GM18517 (cell line): ENCODE measurements around the gene MYOC.
"Not testable (repeated sequence)": the region's sequence is repeated elsewhere in the genome, so short reads cannot be mapped to it uniquely, and the experiment has no call there.

ENCODE experiments used
- ATAC-seq: cut with Tn5 transposase; IDR thresholded peaks from one replicate; pipeline ENCODE4 v1.9.1; 2021; ENCODE audit warnings: mild to moderate bottlenecking, moderate library complexity; ENCODE audit not compliant: unreplicated experiment

The MYOC gene

DNA sequence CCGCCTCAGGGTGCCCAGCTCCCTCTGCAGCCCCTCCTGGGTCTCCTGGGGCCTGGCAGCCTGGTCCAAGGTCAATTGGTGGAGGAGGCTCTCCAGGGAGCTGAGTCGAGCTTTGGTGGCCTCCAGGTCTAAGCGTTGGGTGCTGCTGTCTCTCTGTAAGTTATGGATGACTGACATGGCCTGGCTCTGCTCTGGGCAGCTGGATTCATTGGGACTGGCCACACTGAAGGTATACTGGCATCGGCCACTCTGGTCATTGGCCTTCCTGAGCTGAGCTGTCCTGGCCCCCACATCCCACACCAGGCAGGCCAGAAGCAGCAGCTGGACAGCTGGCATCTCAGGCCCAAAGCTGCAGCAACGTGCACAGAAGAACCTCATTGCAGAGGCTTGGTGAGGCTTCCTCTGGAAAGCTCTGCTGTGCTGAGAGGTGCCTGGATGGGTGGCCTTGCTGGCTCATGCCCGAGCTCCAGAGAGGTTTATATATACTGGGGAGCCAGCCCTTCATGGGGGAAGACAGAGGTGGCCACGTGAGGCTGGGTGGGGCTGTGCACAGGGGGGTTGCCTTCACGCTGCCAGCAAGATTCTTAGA, at the start of gene MYOC:
MYOC (minus strand) TSS at position 455 of the 589 bp plus-strand sequence; CDS start at position 378, 77 bp downstream.
- ATAC-seq, result no peak

GRCh38 chr1:171699531-171699930, 47.0 kb upstream of the MYOC start:
- no peak for ATAC-seq

GRCh38 chr1:171695772-171696171, 43.3 kb upstream of the MYOC start:
- not testable (repeated sequence) for ATAC-seq

DNA sequence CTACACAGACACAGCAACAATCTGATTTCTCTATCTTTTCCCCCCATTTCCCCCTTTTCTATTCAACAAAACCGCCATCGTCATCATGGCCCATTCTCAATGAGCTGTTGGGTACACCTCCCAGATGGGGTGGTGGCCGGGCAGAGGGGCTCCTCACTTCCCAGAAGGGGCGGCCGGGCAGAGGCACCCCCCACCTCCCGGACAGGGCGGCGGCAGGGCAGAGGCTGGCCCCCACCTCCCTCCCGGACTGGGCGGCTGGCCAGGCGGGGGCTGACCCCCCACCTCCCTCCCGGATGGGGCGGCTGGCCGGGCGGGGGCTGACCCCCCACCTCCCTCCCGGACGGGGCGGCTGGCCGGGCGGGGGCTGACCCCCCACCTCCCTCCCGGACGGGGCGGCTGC, 41.1 kb upstream of the MYOC start:
- not testable (repeated sequence) for ATAC-seq

DNA sequence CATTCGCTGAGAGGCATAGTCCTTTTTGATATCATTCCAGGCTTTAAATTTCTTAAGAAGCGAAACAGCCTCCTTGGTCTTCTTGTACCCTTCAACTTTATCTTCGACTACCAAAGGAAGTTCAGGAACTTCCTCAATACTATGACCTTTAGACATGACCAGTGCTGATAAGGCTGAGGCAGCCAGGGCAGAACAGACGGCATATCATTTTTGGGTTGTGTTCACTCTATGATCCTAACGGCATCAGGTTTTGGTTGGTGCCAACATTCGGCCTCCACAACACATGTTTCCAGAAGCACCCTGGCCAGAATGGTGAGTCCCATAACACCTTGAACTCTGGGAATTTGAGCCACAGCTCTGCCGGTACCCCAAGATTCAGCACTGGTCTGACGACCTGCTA, 31.4 kb upstream of the MYOC start:
- no peak for ATAC-seq

- no peak for ATAC-seq
These were observed 27.9 kb upstream of the MYOC start for GRCh38 chr1:171680339-171680738.

GRCh38 chr1:171676823-171677222, 24.3 kb upstream of the MYOC start:
- no peak for ATAC-seq

GRCh38 chr1:171674431-171675405, 22.2 kb upstream of the MYOC start:
- ATAC-seq, result no peak

DNA sequence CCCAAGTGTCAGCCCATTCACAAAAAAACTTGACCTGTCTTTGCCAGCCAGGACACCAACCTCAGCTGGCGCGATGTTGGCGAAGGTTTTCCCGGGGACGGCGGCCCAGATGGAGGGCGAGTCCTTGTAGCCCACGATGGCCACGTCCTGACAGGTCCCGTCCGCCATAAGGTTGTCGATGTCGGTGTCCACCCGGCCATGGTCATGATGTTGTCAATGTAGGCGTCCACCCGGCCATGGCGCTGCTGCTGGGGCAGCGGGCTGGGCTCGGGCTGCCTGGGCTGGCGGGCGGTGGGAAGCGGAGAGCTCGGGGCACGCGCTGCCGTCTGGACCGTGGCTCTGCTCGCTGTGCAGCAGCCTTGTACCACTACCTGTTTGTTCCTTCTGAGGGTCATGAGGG, 18.3 kb upstream of the MYOC start:
- ATAC-seq, result no peak

GRCh38 chr1:171668372-171668771, 15.9 kb upstream of the MYOC start:
- ATAC-seq, result no peak

DNA sequence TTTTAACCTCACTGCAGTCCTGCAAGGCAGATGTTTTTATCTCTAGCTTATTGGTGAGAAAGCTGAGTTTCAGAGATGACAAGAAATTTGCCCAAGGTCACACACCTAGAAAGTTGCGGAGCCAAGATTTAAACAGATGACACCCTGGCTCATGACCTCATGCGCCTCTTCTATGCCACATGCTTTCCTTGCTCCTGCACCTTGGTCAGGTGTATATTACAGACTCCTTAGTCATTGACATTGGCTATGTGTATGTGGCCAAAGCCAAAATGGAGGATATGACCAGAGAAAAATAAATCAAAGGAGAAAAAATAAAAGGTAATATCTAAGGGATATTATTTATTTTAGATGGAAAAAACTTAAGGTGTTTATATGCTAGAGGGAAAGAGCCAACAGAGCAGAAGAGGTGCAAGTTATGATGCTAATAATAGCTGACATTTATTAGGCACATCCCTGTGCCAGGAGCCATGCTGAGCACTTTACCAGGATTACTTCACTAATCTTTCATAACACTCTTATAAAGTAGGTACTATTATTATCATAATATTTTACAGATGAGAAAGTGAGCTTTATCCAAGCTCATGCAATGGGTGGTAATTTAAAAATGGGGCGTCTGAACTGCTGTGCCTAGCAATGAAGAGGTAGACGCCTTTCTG, 13.8 kb upstream of the MYOC start:
- no peak for ATAC-seq

DNA sequence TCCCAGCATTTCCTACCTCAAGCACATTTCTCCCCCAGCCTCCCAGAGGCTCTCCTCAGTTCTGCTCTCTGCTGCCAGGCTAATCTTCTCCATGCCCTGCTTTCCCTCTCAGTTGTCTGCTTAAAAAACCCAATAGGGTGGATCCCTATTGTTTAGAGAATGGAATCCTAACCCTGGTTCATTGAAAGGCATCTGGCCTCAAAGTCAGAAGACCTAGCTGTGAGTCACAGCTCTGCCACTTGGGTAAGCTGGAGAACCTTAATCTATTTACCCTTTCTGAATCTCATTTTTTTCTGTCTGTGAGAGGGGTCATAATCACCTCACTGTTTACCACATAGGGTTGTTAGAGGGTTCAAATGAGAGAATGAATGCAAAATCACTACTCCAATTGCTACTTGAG, 12.5 kb upstream of the MYOC start:
- ATAC-seq, result no peak

- ATAC-seq, result no peak
These were observed 11.5 kb upstream of the MYOC start for GRCh38 chr1:171663854-171664575.

DNA sequence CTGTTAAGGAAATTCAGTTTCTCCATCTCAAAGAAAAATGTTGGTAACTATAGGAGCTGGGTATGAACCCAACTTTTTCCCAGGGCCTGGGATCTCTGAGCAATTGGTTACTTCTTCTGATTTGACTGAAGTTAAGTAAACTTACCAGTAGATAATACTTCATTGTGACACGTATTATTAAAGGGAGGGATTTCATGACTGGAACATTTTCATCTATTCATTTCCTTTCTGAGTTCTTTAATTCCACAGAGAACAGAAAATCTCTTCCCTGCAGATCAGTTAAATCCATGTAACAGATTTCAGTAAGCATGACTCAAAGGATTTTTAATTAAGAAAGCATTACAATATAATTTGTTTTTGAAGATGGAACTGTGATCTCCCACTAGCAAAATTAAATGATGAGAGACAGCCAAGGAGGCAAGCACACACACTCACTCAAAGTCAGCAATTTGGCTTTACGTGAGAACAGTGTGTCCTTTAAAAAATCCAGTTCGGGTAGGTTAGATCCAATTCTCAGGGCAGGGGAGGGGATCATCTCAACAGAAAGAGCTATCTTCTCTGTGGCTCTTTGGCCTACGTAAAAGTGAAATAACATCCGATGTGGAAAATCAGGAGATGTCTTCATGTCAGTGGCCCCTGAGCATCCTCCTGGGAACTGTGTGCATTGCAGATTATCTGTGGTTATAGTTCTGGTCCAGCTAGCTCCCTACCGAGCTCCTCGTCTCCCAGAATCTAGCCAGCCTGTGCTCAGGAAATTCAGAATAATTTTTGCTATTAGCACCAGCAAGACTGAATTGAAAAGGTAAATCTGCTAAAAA, 10.8 kb upstream of the MYOC start:
- ATAC-seq, result no peak

GRCh38 chr1:171661076-171661650, 8.7 kb upstream of the MYOC start:
- no peak for ATAC-seq

DNA sequence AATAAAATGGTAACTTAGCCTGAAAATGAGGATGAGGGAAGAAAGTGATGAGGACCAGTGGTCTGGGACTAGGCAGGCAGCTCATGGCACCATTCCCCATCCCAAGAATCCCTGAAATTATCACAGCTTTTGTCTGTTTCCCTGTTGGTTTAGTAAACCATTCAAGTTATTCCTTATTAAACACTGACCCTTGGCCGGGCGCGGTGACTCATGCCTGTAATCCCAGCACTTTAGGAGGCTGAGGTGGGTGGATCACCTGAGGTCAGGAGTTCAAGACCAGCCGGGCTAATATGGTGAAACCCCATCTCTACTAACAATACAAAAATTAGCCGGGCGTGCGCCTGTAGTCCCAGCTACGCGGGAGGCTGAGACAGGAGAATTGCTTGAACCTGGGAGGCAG, 3.7 kb upstream of the MYOC start:
- not testable (repeated sequence) for ATAC-seq

DNA sequence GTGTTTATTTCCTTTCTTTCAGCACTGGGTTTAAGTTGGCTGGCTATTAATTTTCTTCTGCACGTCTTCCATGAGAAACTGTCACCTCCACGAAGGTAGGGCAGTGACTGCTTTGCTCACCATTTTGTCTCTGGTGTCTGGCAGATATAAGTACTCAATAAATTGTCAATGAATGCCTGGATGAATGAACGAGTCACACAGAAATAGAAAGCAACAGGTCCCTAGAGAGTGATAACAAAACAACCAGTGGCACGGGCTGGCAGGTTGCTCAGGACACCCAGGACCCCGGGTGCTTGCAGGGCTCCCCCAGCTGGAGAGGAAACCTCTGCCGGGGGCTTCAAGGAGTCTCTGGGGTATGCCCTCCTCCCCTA, 3.2 kb upstream of the MYOC start:
- ATAC-seq, result no peak

- ATAC-seq, result no peak
These were observed 2.7 kb upstream of the MYOC start for GRCh38 chr1:171654942-171655745.
